ENCODE data around the gene INPPL1. TPM values are rescaled to one million over a fixed set of nuclear protein-coding genes. Genes with fewer than 3 reads are reported as not detected.
"Not testable (repeated sequence)": the region's sequence is repeated elsewhere in the genome, so short reads cannot be mapped to it uniquely, and the experiment has no call there.

The INPPL1 gene
- total RNA-seq, 4 donors from 2014 or later = 65.8 to 134 (median 92.4) TPM

GRCh38 chr11:72190631-72191071, 33.9 kb upstream of the INPPL1 start:
- TF ChIP-seq POLR2A (IDR thresholded peaks at IDR 0.05) (no peak), CTCF (IDR thresholded peaks at IDR 0.05) (no peak)
- Histone ChIP-seq H3K4me3 (no peak overlapping the region), H3K9me3 (no peaks in the 10 kb centered on the region), H3K36me3 (no peaks in the 10 kb centered on the region), H3K27ac (no peak overlapping the region), H3K27me3 (no peaks in the 10 kb centered on the region), H3K4me1 (peaks cover 0 to 8% (median 0%) of the 10 kb centered on the region in 3 donors)
- no peak for ATAC-seq
- 60 to 78% methylated on average over 1 to 4 of the region's 5 CpGs for WGBS, 2 donors (ENCODE audit: low coverage in 1 of 2)

GRCh38 chr11:72191961-72192381, 32.6 kb upstream of the INPPL1 start, which contains the start of gene FOLR1:
Gene FOLR1, plus strand, starts transcription at chr11:72192140. Its CDS starts 34 bp downstream, at chr11:72192174.
- no peak for ATAC-seq
- Histone ChIP-seq H3K4me1 (peaks cover 0 to 8% (median 0%) of the 10 kb centered on the region in 3 donors), H3K36me3 (no peaks in the 10 kb centered on the region), H3K27ac (no peak within 1 kb of the TSS), H3K4me3 (no peak within 1 kb of the TSS), H3K9me3 (no peaks in the 10 kb centered on the region), H3K27me3 (no peaks in the 10 kb centered on the region)
- TF ChIP-seq EP300 (IDR thresholded peaks at IDR 0.05) = no peak
- 100% methylated on average over 1 of the region's 5 CpGs; no CpG with 5 or more reads in 1 of the 2 donors for WGBS, 2 donors (ENCODE audit: low coverage in 1 of 2)

- H3K27ac ChIP-seq = no peak overlapping the region
- TF ChIP-seq POLR2AphosphoS5 (IDR thresholded peaks at IDR 0.05) (no peak), CTCF (IDR thresholded peaks at IDR 0.05) (no peak), POLR2A (IDR thresholded peaks at IDR 0.05) (no peak), EP300 (IDR thresholded peaks at IDR 0.05) (no peak)
- H3K4me1 ChIP-seq = no peaks in the 10 kb centered on the region
- H3K4me3 ChIP-seq = no peak overlapping the region
- WGBS, 2 donors (ENCODE audit: low coverage in 1 of 2) = 40 to 63% methylated on average over 2 of the region's 12 CpGs
- H3K36me3 ChIP-seq = no peaks in the 10 kb centered on the region
- no peak for ATAC-seq
- no peaks in the 10 kb centered on the region for H3K9me3 ChIP-seq
- H3K27me3 ChIP-seq = no peaks in the 10 kb centered on the region
Observed at GRCh38 chr11:72195518-72196270, 28.9 kb upstream of the INPPL1 start.

GRCh38 chr11:72201445-72201844, 23.1 kb upstream of the INPPL1 start:
- not testable (repeated sequence) for ATAC-seq, H3K27me3 ChIP-seq, H3K4me3 ChIP-seq, H3K36me3 ChIP-seq, H3K27ac ChIP-seq, H3K4me1 ChIP-seq, H3K9me3 ChIP-seq
- 87 to 93% methylated on average over 33 to 43 of the region's 43 CpGs for WGBS, 2 donors (ENCODE audit: low coverage in 1 of 2)

- H3K27ac ChIP-seq = no peak overlapping the region
- ATAC-seq = no peak
- no peak for TF ChIP-seq CTCF (IDR thresholded peaks at IDR 0.05)
- TF ChIP-seq POLR2AphosphoS5 (IDR thresholded peaks at IDR 0.05) = no peak
- no peak for TF ChIP-seq EP300 (IDR thresholded peaks at IDR 0.05)
- no peak for TF ChIP-seq POLR2A (IDR thresholded peaks at IDR 0.05)
Observed at GRCh38 chr11:72202571-72202970, 22.0 kb upstream of the INPPL1 start.

GRCh38 chr11:72203163-72203562, 21.4 kb upstream of the INPPL1 start:
- no peak for ATAC-seq
- TF ChIP-seq EP300 (IDR thresholded peaks at IDR 0.05) (no peak), POLR2AphosphoS5 (IDR thresholded peaks at IDR 0.05) (no peak), POLR2A (IDR thresholded peaks at IDR 0.05) (no peak), CTCF (IDR thresholded peaks at IDR 0.05) (no peak)
- H3K27ac ChIP-seq = no peak overlapping the region
- H3K4me1 ChIP-seq = no peaks in the 10 kb centered on the region
- WGBS, 2 donors (ENCODE audit: low coverage in 1 of 2) = 36 to 70% methylated on average over 2 of the region's 2 CpGs
- H3K36me3 ChIP-seq = no peaks in the 10 kb centered on the region
- no peak overlapping the region for H3K4me3 ChIP-seq
- no peaks in the 10 kb centered on the region for H3K9me3 ChIP-seq
- H3K27me3 ChIP-seq = no peaks in the 10 kb centered on the region

More at GRCh38 chr11:72202571-72202970, 22.0 kb upstream of the INPPL1 start:
- H3K4me1 ChIP-seq = no peaks in the 10 kb centered on the region
- H3K4me3 ChIP-seq = no peak overlapping the region
- WGBS, 2 donors (ENCODE audit: low coverage in 1 of 2) = 92 to 96% methylated on average over 4 to 6 of the region's 6 CpGs
- no peaks in the 10 kb centered on the region for H3K9me3 ChIP-seq
- no peaks in the 10 kb centered on the region for H3K36me3 ChIP-seq
- no peaks in the 10 kb centered on the region for H3K27me3 ChIP-seq

Measured in gastroesophageal sphincter (tissue), 4 donors.